Measurements from ENCODE around the gene GGACT.
A peak's percentile ranks its signal among the peaks of the same experiment; 100 is the strongest.
"Not testable (repeated sequence)": the region's sequence is repeated elsewhere in the genome, so short reads cannot be mapped to it uniquely, and the experiment has no call there.

The GGACT gene

GRCh38 chr13:100588331-100589177 lies at the start of gene GGACT:
Gene GGACT, minus strand, starts transcription at chr13:100588789. Its CDS starts 56,198 bp downstream, at chr13:100532591.
- DNase-seq (ENCODE audit: low spot score) = peak; percentile 61

DNA sequence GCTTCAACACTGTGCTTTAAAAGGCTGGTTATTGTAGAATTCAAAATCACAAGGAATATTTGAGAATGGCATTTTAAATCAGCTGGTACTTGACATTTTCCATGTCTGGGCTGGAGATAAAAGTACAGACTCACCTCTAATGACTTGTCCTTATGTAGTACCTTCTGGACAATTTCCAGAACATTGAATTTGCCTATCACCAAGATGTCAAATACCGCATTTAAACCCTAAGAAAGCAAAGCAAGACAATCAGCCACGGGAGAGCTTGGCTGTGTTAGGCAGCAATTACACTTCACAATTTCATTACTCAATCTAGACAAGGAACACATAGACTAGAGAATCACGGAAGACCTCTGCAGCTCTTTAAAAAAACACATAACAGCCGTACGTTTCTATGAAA lies 49.2 kb upstream of the GGACT start:
- no peak for DNase-seq (ENCODE audit: low spot score)

DNA sequence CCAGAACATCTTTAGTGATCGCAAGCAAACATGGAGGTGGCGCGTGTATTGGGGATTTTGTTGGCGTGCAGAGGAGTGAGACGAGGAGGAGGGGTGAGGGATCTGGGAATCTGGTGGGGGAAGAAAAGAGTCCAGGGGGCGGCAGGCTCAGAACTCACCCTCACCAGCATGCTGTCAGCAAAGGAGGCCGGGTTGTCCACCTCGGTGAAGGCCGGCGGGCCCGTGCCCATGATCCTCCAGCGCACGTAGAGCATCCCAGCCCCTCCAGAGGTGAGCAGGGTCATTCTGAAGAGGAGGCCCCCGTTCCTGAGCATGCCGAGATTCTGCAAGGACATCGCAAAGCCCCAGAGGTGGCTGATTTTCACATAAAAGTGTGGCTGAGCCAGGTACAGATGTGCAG lies 48.8 kb upstream of the GGACT start:
- no peak for DNase-seq (ENCODE audit: low spot score)

DNA sequence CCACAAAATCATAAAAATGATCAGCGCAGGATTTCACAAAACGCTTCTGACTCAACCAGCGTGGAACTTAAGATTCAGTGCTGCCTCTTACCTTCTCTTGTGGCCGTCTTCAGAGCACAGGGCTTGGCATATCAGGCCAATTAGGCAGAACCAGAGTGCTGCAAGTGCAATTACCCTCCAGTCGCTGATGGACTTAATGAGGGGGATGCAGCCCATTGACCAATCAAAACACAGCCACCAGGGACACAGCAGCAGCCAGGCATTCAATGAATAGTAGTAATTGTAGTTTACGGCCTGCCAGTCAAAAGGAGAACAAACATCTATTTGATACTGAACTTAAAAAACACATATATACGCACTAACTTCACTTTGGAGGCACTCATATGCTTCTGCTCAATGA lies 47.9 kb upstream of the GGACT start:
- DNase-seq (ENCODE audit: low spot score) = peak; percentile 90

GRCh38 chr13:100636004-100636403 lies 47.4 kb upstream of the GGACT start:
- DNase-seq (ENCODE audit: low spot score) = no peak

GRCh38 chr13:100634696-100635095 lies 46.1 kb upstream of the GGACT start:
- DNase-seq (ENCODE audit: low spot score) = peak; percentile 30

GRCh38 chr13:100633461-100633860 lies 44.9 kb upstream of the GGACT start:
- no peak for DNase-seq (ENCODE audit: low spot score)

DNA sequence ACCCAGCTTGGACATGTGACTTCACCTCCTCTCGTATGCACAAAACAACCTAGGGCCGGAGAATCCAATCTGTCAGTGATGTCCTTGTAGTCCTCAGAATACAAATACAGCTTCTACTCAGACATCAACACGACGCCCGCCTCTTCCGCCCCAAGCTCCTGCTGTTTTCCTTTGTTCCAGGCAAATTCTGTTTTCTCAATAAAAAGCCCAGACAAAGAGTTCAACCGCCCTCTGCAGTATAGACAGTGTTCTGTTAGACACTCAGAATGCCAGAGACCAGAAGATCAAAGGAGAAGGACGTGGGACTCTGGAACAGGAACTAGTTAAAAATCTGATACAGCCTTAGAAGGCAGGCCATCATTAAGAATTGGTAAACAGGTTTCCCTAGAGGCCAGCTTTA lies 42.0 kb upstream of the GGACT start:
- DNase-seq (ENCODE audit: low spot score) = peak; percentile 71

GRCh38 chr13:100627120-100627519 lies 38.5 kb upstream of the GGACT start:
- no peak for DNase-seq (ENCODE audit: low spot score)

DNA sequence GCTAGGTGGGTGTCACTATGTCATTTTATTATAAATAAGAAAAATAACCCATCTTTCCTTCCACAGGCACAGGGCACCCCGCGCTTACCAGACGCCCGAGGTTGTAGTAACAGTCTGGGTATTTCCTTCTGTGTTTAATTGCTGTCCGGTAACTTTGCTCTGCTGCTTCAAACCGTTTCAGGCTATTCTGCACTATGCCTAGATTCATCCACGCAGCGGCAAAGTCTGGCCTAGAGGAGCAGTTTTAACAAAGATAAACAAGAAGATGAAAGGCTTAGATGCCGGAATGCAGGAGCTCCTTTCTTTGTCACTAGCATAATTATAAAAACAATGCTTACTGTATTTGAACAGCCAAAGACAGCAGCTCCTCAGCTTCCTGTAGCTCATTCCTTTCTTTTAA lies 36.9 kb upstream of the GGACT start:
- DNase-seq (ENCODE audit: low spot score) = no peak

- DNase-seq (ENCODE audit: low spot score) = no peak
These were observed 32.2 kb upstream of the GGACT start for GRCh38 chr13:100620792-100621191.

- DNase-seq (ENCODE audit: low spot score) = no peak
These were observed 31.4 kb upstream of the GGACT start for GRCh38 chr13:100619940-100620339.

DNA sequence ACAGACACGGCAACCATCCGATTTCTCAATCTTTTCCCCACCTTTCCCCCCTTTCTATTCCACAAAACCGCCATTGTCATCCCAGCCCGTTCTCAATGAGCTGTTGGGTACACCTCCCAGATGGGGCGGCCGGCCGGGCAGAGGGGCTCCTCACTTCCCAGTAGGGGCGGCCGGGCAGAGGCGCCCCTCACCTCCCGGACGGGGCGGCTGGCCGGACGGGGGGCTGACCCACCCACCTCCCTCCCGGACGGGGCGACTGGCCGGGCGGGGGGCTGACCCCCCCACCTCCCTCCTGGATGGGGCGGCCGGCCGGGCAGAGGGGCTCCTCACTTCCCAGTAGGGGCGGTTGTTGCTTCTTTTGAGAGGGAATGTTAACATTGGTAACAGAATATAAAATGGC lies 30.3 kb upstream of the GGACT start:
- not testable (repeated sequence) for DNase-seq (ENCODE audit: low spot score)

DNA sequence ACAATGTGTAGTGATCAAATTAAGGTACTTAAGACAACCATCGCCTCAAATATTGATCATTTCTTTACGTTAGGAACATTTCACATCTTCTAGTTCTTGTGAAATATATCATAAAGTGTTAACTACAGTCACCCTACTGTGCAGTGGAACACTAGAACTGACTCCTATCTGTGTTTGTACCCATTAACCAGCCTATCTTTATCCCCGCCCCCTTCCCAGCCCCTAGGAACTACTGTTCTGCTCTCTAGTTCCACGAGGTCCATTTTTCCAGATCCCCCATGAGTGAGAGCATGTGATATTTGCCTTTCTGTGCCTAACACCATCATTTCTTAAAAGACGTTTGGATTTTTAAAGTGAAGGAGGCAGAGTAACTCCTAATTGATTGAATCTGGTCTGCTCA lies 24.4 kb upstream of the GGACT start:
- no peak for DNase-seq (ENCODE audit: low spot score)

- DNase-seq (ENCODE audit: low spot score) = peak; percentile 29
These were observed 23.3 kb upstream of the GGACT start for GRCh38 chr13:100611678-100612492.

DNA sequence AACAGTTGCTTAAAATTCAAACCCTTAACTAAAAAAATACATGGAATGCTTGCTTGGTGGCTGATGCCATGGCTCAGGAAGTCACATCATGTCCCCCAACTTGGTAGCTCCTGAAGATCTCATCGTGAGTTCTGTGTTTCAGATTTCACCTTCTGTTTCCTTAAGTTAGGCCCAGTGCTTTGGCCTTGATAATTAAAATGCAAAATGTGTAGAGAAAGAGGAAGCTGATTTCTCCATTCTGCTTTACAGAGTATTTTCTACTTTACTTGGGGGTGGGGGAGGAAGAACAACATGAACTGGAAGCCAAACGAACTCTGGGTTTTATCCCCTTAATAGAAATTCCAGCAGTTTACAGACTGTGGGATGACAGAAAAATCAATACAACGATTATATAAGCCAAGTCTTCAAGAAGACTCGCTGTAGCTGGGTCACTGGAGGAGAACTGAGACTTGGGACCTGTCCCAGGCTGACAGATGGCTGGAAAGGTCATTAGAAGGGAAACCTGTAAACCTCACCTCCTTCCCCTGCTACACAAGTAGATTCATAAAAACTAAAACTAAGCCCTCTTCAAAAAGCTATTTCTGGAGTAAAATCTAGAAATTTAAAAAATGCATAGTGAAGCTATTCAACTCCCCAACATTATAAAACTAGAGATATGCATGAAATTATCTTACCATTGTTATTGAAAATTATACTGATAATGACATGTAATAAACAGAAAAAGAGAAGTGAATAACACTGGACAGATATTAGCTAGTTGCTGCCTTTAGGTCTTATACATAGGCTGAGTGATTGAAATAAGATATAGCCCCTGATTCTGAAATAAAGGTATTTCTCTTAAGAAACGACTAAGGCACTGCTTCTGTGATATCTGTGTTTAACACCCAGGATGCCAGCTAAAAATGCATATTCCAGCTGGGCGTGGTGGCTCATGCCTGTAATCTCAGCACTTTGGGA lies 22.1 kb upstream of the GGACT start:
- no peak for DNase-seq (ENCODE audit: low spot score)

GRCh38 chr13:100608906-100609305 lies 20.3 kb upstream of the GGACT start:
- no peak for DNase-seq (ENCODE audit: low spot score)

- DNase-seq (ENCODE audit: low spot score) = no peak
These were observed 19.9 kb upstream of the GGACT start for GRCh38 chr13:100608489-100608888.

DNA sequence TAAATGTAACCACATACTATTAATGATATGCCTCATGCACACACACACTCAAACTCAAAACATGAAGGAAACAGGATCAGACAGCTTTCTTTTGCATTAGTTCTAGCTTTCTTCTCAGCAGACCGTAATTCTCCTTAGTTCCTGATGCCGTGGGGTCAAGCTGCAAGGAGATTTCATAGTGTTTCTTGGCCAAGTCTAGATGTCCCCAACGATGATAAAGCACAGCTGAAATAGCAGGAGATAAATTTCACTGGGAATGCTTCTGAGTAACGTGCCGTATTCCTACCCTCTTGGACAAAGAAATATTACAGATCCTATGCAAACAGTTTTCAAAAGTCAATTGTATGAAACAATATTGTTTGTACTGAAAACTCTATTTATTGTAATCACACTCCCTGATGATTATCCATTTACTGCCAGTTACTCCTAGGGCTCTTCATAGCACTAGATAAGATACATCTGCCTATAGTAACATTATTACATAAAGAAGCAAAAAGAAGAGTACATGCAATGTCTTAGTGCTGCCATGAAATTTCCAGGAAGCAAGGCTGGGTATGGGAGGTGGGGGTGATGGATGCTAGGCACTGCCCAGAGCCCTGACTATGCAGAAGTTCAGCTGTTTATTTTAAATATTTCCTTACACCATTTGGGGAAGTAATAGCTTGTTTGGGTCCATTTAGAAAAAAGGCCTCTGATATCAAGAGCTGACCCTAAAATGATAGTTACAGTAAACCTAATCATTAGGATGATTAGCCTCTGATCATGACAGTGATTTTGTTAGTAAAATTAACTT lies 16.5 kb upstream of the GGACT start:
- no peak for DNase-seq (ENCODE audit: low spot score)

- DNase-seq (ENCODE audit: low spot score) = peak; percentile 7
These were observed 14.0 kb upstream of the GGACT start for GRCh38 chr13:100602493-100603111.

GRCh38 chr13:100601716-100602115 lies 13.1 kb upstream of the GGACT start:
- DNase-seq (ENCODE audit: low spot score) = no peak
